Measurements from ENCODE around the gene SPDYE5. TPM values are rescaled to one million over a fixed set of nuclear protein-coding genes. Genes with fewer than 3 reads are reported as not detected.
"Not testable (repeated sequence)": the region's sequence is repeated elsewhere in the genome, so short reads cannot be mapped to it uniquely, and the experiment has no call there.

SPDYE5 gene
- total and polyA plus RNA-seq, 4 donors = 1.2 TPM; not detected in 3

DNA sequence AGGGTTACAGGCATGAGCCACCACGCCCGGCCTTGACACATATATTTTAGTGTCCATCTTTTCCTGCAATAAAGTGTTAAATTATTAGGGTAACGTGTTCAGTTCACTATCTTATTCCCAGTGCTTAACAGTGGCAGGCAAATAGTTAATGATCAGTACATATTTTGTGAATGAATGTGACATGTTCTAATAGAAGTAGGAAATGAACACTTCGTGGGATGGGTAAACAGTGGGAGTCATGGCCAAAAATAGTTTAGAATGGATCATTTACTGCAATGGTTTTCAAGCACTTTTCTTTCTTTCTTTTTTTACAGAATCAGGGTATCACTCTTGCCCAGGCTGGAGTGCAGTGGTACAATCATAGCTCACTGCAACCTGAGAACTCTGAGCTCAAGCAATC lies 22.0 kb upstream of the SPDYE5 start:
- not testable (repeated sequence) for H3K36me3 ChIP-seq (ENCODE audit: control insufficient read depth in 4 of 4, insufficient read depth in 3 of 4, low read depth in 1 of 4, low read length in 3 of 4)

DNA sequence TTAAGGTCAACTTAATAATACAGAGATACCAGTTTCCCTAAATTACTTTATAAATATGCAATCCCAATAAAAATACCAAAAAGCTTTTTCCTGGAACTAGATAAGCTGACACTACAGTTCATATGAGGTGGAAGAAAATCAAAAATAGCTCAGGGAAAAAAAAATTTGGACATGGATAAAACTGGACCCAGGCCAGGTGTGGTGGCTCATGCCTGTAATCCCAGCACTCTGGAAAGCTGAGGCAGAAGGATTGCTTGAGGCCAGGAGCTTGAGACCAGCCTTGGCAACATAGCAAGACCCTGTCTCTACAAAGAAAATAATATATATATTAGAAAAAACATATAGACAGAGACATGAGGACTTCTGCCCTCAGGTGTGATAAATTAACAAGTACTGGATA lies 14.7 kb upstream of the SPDYE5 start:
- H3K36me3 ChIP-seq (ENCODE audit: control insufficient read depth in 4 of 4, insufficient read depth in 3 of 4, low read depth in 1 of 4, low read length in 3 of 4); H3K4me3 ChIP-seq (ENCODE audit: low read depth in 1 of 3, low read length in 3 of 3); H3K9ac ChIP-seq (ENCODE audit: low read depth in 1 of 2, low read length in 2 of 2); DNase-seq (ENCODE audit: low spot score); H3K9me3 ChIP-seq (ENCODE audit: control insufficient read depth in 4 of 4, low read length in 3 of 4); H3K4me1 ChIP-seq (ENCODE audit: control insufficient read depth in 4 of 4, insufficient read depth in 4 of 4, low read length in 3 of 4); H3K27me3 ChIP-seq (ENCODE audit: control insufficient read depth in 4 of 4, insufficient read depth in 4 of 4, low read length in 3 of 4); H3K27ac ChIP-seq (ENCODE audit: low read depth in 1 of 2, low read length in 2 of 2): not testable (repeated sequence)

More for the DNA sequence above, 22.0 kb upstream of the SPDYE5 start:
- not testable (repeated sequence) for H3K9me3 ChIP-seq (ENCODE audit: control insufficient read depth in 4 of 4, low read length in 3 of 4); H3K4me3 ChIP-seq (ENCODE audit: low read depth in 1 of 3, low read length in 3 of 3); H3K9ac ChIP-seq (ENCODE audit: low read depth in 1 of 2, low read length in 2 of 2); DNase-seq (ENCODE audit: low spot score); H3K27ac ChIP-seq (ENCODE audit: low read depth in 1 of 2, low read length in 2 of 2); H3K27me3 ChIP-seq (ENCODE audit: control insufficient read depth in 4 of 4, insufficient read depth in 4 of 4, low read length in 3 of 4); H3K4me1 ChIP-seq (ENCODE audit: control insufficient read depth in 4 of 4, insufficient read depth in 4 of 4, low read length in 3 of 4)
- WGBS = no CpG with 5 or more reads among the region's 4 CpGs

DNA sequence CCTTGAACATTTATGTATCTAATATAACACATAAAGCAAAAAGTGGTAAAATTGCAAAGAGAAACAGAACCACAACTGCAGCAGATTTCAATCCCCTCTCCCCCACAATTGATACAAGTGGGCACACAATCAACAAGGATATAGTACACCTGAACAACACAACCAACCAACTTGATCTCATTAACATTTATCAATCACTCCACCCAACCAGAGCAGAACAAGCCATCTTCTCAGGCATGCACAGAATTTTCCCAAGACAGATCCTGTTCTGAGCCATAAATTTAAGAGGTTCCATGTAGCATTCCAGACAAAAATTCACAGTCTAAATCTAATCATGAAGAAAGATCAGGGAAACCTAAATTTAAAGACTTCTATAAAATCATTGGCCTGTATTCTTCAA lies 11.8 kb upstream of the SPDYE5 start:
- DNase-seq (ENCODE audit: low spot score); H3K9me3 ChIP-seq (ENCODE audit: control insufficient read depth in 4 of 4, low read length in 3 of 4); H3K27me3 ChIP-seq (ENCODE audit: control insufficient read depth in 4 of 4, insufficient read depth in 4 of 4, low read length in 3 of 4); H3K4me1 ChIP-seq (ENCODE audit: control insufficient read depth in 4 of 4, insufficient read depth in 4 of 4, low read length in 3 of 4); H3K36me3 ChIP-seq (ENCODE audit: control insufficient read depth in 4 of 4, insufficient read depth in 3 of 4, low read depth in 1 of 4, low read length in 3 of 4); H3K4me3 ChIP-seq (ENCODE audit: low read depth in 1 of 3, low read length in 3 of 3); H3K27ac ChIP-seq (ENCODE audit: low read depth in 1 of 2, low read length in 2 of 2); H3K9ac ChIP-seq (ENCODE audit: low read depth in 1 of 2, low read length in 2 of 2): not testable (repeated sequence)

- H3K9ac ChIP-seq (ENCODE audit: low read depth in 1 of 2, low read length in 2 of 2) = peak overlapping the region in 1 of 2 donors; percentile 66
- H3K36me3 ChIP-seq (ENCODE audit: control insufficient read depth in 4 of 4, insufficient read depth in 3 of 4, low read depth in 1 of 4, low read length in 3 of 4); H3K9me3 ChIP-seq (ENCODE audit: control insufficient read depth in 4 of 4, low read length in 3 of 4); H3K4me1 ChIP-seq (ENCODE audit: control insufficient read depth in 4 of 4, insufficient read depth in 4 of 4, low read length in 3 of 4); H3K27me3 ChIP-seq (ENCODE audit: control insufficient read depth in 4 of 4, insufficient read depth in 4 of 4, low read length in 3 of 4): not testable (repeated sequence)
- WGBS = 1% methylated on average over 32 of the region's 32 CpGs
- H3K27ac ChIP-seq (ENCODE audit: low read depth in 1 of 2, low read length in 2 of 2) = peak overlapping the region; percentile 82 to 85
- peak overlapping the region; percentile 65 to 79 (median 75) for H3K4me3 ChIP-seq (ENCODE audit: low read depth in 1 of 3, low read length in 3 of 3)
- DNase-seq (ENCODE audit: low spot score) = peak; percentile 35
Observed at GRCh38 chr7:75485355-75485978, 6.7 kb upstream of the SPDYE5 start.

DNA sequence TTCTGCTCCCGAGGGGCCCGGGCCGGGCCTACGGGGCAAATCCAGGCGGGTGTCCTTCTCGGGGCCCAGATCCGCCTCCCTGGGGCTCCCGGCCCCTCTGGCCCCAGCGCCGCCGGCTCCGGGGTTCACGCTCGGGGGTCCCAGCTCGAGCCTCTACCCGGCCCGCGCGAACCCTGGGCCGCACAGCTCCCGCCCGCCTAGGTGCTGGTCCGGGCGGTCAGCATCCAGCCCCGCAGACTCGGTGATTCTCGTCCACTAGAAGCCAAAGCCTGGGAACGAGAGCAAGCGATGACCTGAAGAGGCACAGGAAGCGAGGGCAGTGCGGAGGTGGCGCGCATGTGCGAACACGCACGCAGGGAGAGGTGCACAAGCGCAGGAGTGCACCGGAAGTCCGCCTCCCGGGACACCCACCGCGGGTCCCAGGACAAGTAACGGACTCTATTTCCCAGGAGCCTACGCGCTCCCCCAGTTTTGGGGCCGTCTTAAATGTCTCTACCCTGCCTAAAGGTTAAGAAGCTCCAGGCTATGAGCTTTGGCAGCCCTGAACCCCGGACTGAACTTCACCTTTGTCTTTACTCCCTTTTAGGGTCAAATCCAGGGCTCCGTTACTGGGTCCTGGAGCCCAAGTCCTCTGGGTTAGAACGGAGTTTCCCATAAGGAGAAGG lies 6.0 kb upstream of the SPDYE5 start, which contains the start of gene POM121C:
Gene POM121C (minus strand): TSS at position 321 of the 665 bp plus-strand sequence. CDS start 44,803 bp downstream, outside the sequence.
- DNase-seq (ENCODE audit: low spot score) = peak; percentile 86
- WGBS = under 1% methylated on average over 49 of the region's 49 CpGs
- H3K27ac ChIP-seq (ENCODE audit: low read depth in 1 of 2, low read length in 2 of 2) = peak within 1 kb of the TSS; percentile 82 to 85
- TF ChIP-seq TAF1 (conservative IDR thresholded peaks at IDR 0.05) = peak; percentile 24
- peak; percentile 57 to 80 for TF ChIP-seq HNF4A (conservative IDR thresholded peaks at IDR 0.05)
- peak in 1 of 2 donors; percentile 48 for TF ChIP-seq EGR1 (IDR thresholded peaks at IDR 0.05; ENCODE audit: low read depth in 2 of 2)
- TF ChIP-seq SP1 (IDR thresholded peaks at IDR 0.05) = peak; percentile 65
- TF ChIP-seq JUND (IDR thresholded peaks at IDR 0.05) = peak; percentile 10 to 43
- TF ChIP-seq RAD21 (IDR thresholded peaks at IDR 0.05) = peak; percentile 20 to 48
- TF ChIP-seq, protein P1, sequence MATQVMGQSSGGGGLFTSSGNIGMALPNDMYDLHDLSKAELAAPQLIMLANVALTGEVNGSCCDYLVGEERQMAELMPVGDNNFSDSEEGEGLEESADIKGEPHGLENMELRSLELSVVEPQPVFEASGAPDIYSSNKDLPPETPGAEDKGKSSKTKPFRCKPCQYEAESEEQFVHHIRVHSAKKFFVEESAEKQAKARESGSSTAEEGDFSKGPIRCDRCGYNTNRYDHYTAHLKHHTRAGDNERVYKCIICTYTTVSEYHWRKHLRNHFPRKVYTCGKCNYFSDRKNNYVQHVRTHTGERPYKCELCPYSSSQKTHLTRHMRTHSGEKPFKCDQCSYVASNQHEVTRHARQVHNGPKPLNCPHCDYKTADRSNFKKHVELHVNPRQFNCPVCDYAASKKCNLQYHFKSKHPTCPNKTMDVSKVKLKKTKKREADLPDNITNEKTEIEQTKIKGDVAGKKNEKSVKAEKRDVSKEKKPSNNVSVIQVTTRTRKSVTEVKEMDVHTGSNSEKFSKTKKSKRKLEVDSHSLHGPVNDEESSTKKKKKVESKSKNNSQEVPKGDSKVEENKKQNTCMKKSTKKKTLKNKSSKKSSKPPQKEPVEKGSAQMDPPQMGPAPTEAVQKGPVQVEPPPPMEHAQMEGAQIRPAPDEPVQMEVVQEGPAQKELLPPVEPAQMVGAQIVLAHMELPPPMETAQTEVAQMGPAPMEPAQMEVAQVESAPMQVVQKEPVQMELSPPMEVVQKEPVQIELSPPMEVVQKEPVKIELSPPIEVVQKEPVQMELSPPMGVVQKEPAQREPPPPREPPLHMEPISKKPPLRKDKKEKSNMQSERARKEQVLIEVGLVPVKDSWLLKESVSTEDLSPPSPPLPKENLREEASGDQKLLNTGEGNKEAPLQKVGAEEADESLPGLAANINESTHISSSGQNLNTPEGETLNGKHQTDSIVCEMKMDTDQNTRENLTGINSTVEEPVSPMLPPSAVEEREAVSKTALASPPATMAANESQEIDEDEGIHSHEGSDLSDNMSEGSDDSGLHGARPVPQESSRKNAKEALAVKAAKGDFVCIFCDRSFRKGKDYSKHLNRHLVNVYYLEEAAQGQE (IDR thresholded peaks at IDR 0.05) = peak; percentile 45
- TF ChIP-seq NR2F2 (IDR thresholded peaks at IDR 0.05) = peak; percentile 72
- TF ChIP-seq RXRA (IDR thresholded peaks at IDR 0.05) = peak; percentile 66 to 88
- TF ChIP-seq, protein P2, sequence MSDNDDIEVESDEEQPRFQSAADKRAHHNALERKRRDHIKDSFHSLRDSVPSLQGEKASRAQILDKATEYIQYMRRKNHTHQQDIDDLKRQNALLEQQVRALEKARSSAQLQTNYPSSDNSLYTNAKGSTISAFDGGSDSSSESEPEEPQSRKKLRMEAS (IDR thresholded peaks at IDR 0.05) = peak; percentile 89
- TF ChIP-seq YY1 (IDR thresholded peaks at IDR 0.05) = peak; percentile 71
- peak; percentile 76 to 95 for TF ChIP-seq GABPA (IDR thresholded peaks at IDR 0.05 in 1 of 2, conservative IDR thresholded peaks at IDR 0.05 in 1 of 2)
- TF ChIP-seq HNF4G (IDR thresholded peaks at IDR 0.05) = peak; percentile 43

More for the DNA sequence above, 6.0 kb upstream of the SPDYE5 start, which contains the start of gene POM121C:
- H3K36me3 ChIP-seq (ENCODE audit: control insufficient read depth in 4 of 4, insufficient read depth in 3 of 4, low read depth in 1 of 4, low read length in 3 of 4); H3K9me3 ChIP-seq (ENCODE audit: control insufficient read depth in 4 of 4, low read length in 3 of 4); H3K4me1 ChIP-seq (ENCODE audit: control insufficient read depth in 4 of 4, insufficient read depth in 4 of 4, low read length in 3 of 4); H3K27me3 ChIP-seq (ENCODE audit: control insufficient read depth in 4 of 4, insufficient read depth in 4 of 4, low read length in 3 of 4): not testable (repeated sequence)
- Histone ChIP-seq H3K9ac (ENCODE audit: low read depth in 1 of 2, low read length in 2 of 2) (peak within 1 kb of the TSS; percentile 38 to 66), H3K4me3 (ENCODE audit: low read depth in 1 of 3, low read length in 3 of 3) (peak within 1 kb of the TSS; percentile 65 to 79 (median 75))
